SK-N-SH (cell line): Measurements from ENCODE around the gene DUS2. TPM values are rescaled to one million over a fixed set of nuclear protein-coding genes. Genes with fewer than 3 reads are reported as not detected.

ENCODE experiments used
- CTCF ChIA-PET: fragments of 300-600, 350-600 bp; formaldehyde crosslinking; extraction: SDS; loops from one replicate; lab custom pipeline; 2021; lab: Yijun Ruan, JAX
- POLR2A ChIA-PET: fragments of 350-600 bp; sonication (Branson Sonifier 250); formaldehyde crosslinking; extraction: SDS; loops from one replicate; lab custom pipeline; 2020; ENCODE audit warnings: antibody characterized with exemption, inconsistent platforms; lab: Yijun Ruan, JAX
- DNase-seq: peaks from one replicate; pipeline ENCODE4 v3.0.0; 2012
- H2AFZ ChIP-seq: fragments of 200-600 bp; sonication (generic); 2 replicates; pipeline ENCODE4 v1.8.1; 2016; ENCODE audit warnings: antibody characterized with exemption, mild to moderate bottlenecking, low read depth
- H3F3A ChIP-seq: fragments of 200-600 bp; sonication (generic); replicated peaks from 2 replicates; pipeline ENCODE3; 2016; ENCODE audit warnings: antibody characterized with exemption, mild to moderate bottlenecking; ENCODE audit not compliant: insufficient read depth
- H3K27ac ChIP-seq, 2 experiments: fragments of 200-500 bp in 1 of 2; fragments of 200-600 bp in 1 of 2; sonication (Bioruptor generic) in 1 of 2; sonication (generic), shearing (Covaris generic) in 1 of 2; 2 replicates each; pipeline versions ENCODE4 v1.5.1 to v1.6.1; 2014 to 2016; ENCODE audit warnings: low read depth in 2 of 2, inconsistent platforms in 1 of 2, low read length in 1 of 2, mild to moderate bottlenecking in 1 of 2, mixed read lengths in 1 of 2
- H3K27me3 ChIP-seq: fragments of 200-600 bp; sonication (generic), shearing (Covaris generic); 2 replicates; pipeline ENCODE4 v1.6.1; 2016; ENCODE audit warnings: mixed run types; ENCODE audit not compliant: insufficient read depth
- H3K36me3 ChIP-seq, 2 experiments: fragments of 200-500 bp in 1 of 2; fragments of 200-600 bp in 1 of 2; sonication (Bioruptor generic) in 1 of 2; sonication (generic) in 1 of 2; replicated peaks in 1 of 2; 2 replicates each; pipeline versions ENCODE3 to v1.5.1; 2014 to 2016; ENCODE audit warnings: low read length in 1 of 2, mild to moderate bottlenecking in 1 of 2; ENCODE audit not compliant: insufficient read depth in 2 of 2, control insufficient read depth in 1 of 2
- H3K4me1 ChIP-seq, 2 experiments: fragments of 200-500 bp in 1 of 2; fragments of 200-600 bp in 1 of 2; sonication (Bioruptor generic) in 1 of 2; sonication (generic), shearing (Covaris generic) in 1 of 2; 2 replicates each; pipeline versions ENCODE4 v1.5.1 to v1.6.1; 2014 to 2016; ENCODE audit warnings: low read depth in 1 of 2, low read length in 1 of 2, mixed run types in 1 of 2; ENCODE audit not compliant: insufficient read depth in 2 of 2, control insufficient read depth in 1 of 2
- H3K4me2 ChIP-seq: fragments of 200-600 bp; sonication (generic), shearing (Covaris generic); 2 replicates; pipeline ENCODE4 v1.6.1; 2017; ENCODE audit warnings: mixed run types
- H3K4me3 ChIP-seq, 2 experiments: fragments of 200-500 bp in 1 of 2; fragments of 200-600 bp in 1 of 2; sonication (Bioruptor generic) in 1 of 2; sonication (generic), shearing (Covaris generic) in 1 of 2; 2 replicates each; pipeline versions ENCODE4 v1.5.1 to v1.8.1; 2014 to 2016; ENCODE audit warnings: low read depth in 2 of 2, inconsistent platforms in 1 of 2, low read length in 1 of 2, mild to moderate bottlenecking in 1 of 2, mixed read lengths in 1 of 2, moderate library complexity in 1 of 2
- H3K79me2 ChIP-seq: fragments of 200-600 bp; sonication (generic); 2 replicates; pipeline ENCODE4 v1.8.1; 2017; ENCODE audit warnings: mild to moderate bottlenecking; ENCODE audit not compliant: insufficient read depth
- H3K9ac ChIP-seq: fragments of 200-600 bp; sonication (generic); 2 replicates; pipeline ENCODE4 v1.6.1; 2017; ENCODE audit warnings: mixed run types
- H3K9me2 ChIP-seq: fragments of 200-600 bp; sonication (generic); 2 replicates; pipeline ENCODE4 v1.6.1; 2017; ENCODE audit warnings: mixed run types
- H3K9me3 ChIP-seq: fragments of 200-600 bp; sonication (generic); 2 replicates; pipeline ENCODE4 v1.6.1; 2017; ENCODE audit warnings: mixed run types, mild to moderate bottlenecking, moderate library complexity
- H4K20me1 ChIP-seq: fragments of 200-600 bp; sonication (generic); 2 replicates; pipeline ENCODE4 v1.6.1; 2017; ENCODE audit warnings: mild to moderate bottlenecking, mixed run types; ENCODE audit not compliant: insufficient read depth
- CHD2 ChIP-seq: fragments of 150-350 bp; IDR thresholded peaks from 2 replicates; pipeline ENCODE4 v1.6.1; 2018; ENCODE audit warnings: low read length; ENCODE audit not compliant: partially characterized antibody
- ELF1 ChIP-seq: IDR thresholded peaks from 2 replicates; pipeline ENCODE4 v1.4.0; 2012
- EP300 ChIP-seq, 2 experiments: IDR thresholded peaks; 2 replicates each; pipeline versions ENCODE4 v1.4.0 to v1.6.1; 2012; ENCODE audit warnings: borderline replicate concordance in 1 of 2, low read depth in 1 of 2, low read length in 1 of 2
- FOSL2 ChIP-seq: IDR thresholded peaks from 2 replicates; pipeline ENCODE4 v1.4.0; 2012; ENCODE audit warnings: low read depth, mild to moderate bottlenecking, moderate library complexity, borderline replicate concordance
- FOXJ3 ChIP-seq: sonication (generic); formaldehyde crosslinking; IDR thresholded peaks from 2 replicates; pipeline ENCODE4 v1.5.1; 2020; ENCODE audit warnings: mild to moderate bottlenecking, missing genetic modification reagents
- GABPA ChIP-seq: IDR thresholded peaks from 2 replicates; pipeline ENCODE4 v1.4.0; 2012; ENCODE audit warnings: low read depth, mild to moderate bottlenecking
- GATA2 ChIP-seq: sonication (generic); formaldehyde crosslinking; IDR thresholded peaks from 2 replicates; pipeline ENCODE4 v1.5.0; 2020; ENCODE audit warnings: mild to moderate bottlenecking, missing genetic modification reagents
- IRF3 ChIP-seq: fragments of 150-350 bp; IDR thresholded peaks from 2 replicates; pipeline ENCODE4 v1.6.1; 2016; ENCODE audit warnings: mild to moderate bottlenecking, low read depth, low read length
- JUND ChIP-seq: IDR thresholded peaks from 2 replicates; pipeline ENCODE4 v1.4.0; 2012
- MEF2A ChIP-seq: IDR thresholded peaks from 2 replicates; pipeline ENCODE4 v1.4.0; 2012; ENCODE audit warnings: low read depth, borderline replicate concordance
- MXI1 ChIP-seq: IDR thresholded peaks from 2 replicates; pipeline ENCODE4 v1.6.1; 2012; ENCODE audit warnings: mild to moderate bottlenecking, low read depth, low read length, improper control_type of control experiment
- POLR2AphosphoS5 ChIP-seq: IDR thresholded peaks from 2 replicates; pipeline ENCODE4 v1.6.1; 2012; ENCODE audit warnings: low read depth, low read length
- RAD21 ChIP-seq: IDR thresholded peaks from 2 replicates; pipeline ENCODE4 v1.6.1; 2012; ENCODE audit warnings: mild to moderate bottlenecking, low read length
- RCOR1 ChIP-seq: fragments of 150-350 bp; IDR thresholded peaks from 2 replicates; pipeline ENCODE4 v1.6.1; 2017; ENCODE audit warnings: antibody characterized with exemption, low read length
- REST ChIP-seq: IDR thresholded peaks from 2 replicates; pipeline ENCODE4 v1.6.1; 2012; ENCODE audit warnings: mild to moderate bottlenecking, low read depth, low read length, moderate library complexity
- SIN3A ChIP-seq: IDR thresholded peaks from 2 replicates; pipeline ENCODE4 v1.6.1; 2012; ENCODE audit warnings: low read depth, mild to moderate bottlenecking, low read length, moderate library complexity, borderline replicate concordance
- SMC3 ChIP-seq: IDR thresholded peaks from 2 replicates; pipeline ENCODE4 v1.6.1; 2012; ENCODE audit warnings: low read depth, low read length, improper control_type of control experiment
- TAF1 ChIP-seq: IDR thresholded peaks from 2 replicates; pipeline ENCODE4 v1.6.1; 2012; ENCODE audit warnings: low read depth, mild to moderate bottlenecking, low read length, moderate library complexity, borderline replicate concordance
- TCF12 ChIP-seq: IDR thresholded peaks from 2 replicates; pipeline ENCODE4 v1.4.0; 2012
- YY1 ChIP-seq: IDR thresholded peaks from 2 replicates; pipeline ENCODE4 v1.4.0; 2012; ENCODE audit warnings: low read depth, mild to moderate bottlenecking
- ZBTB33 ChIP-seq: IDR thresholded peaks from 2 replicates; pipeline ENCODE4 v1.4.0; 2012; ENCODE audit warnings: low read depth, borderline replicate concordance
- WGBS: methylation state at CpG from one replicate; pipeline ENCODE4 v1.1.6; 2017; ENCODE audit warnings: low lambda C conversion rate; 5-methylcytosine and 5-hydroxymethylcytosine counted together
- polyA plus RNA-seq, 3 experiments: library from polyadenylated mRNA; depleted of rRNA; stranded (reverse); fragments of >200 nt; gene quantifications; 2 replicates each; pipeline ENCODE4 v1.2.3, GENCODE V29; 2012
- TF ChIP-seq, protein P1 (sequence below): IDR thresholded peaks from 2 replicates; pipeline ENCODE4 v1.4.0; 2012; ENCODE audit warnings: low read depth
- TF ChIP-seq, protein P2 (sequence below): IDR thresholded peaks from 2 replicates; pipeline ENCODE4 v1.4.0; 2012; ENCODE audit warnings: low read depth, borderline replicate concordance

Gene DUS2
- polyA plus RNA-seq, 1 of the 3 experiments (the other 2 are of a cell fraction), result 16.1 TPM

- H2AFZ ChIP-seq, result peak within 1 kb of the TSS; percentile 98
- peaks cover 12% of the 10 kb centered on the region for H4K20me1 ChIP-seq
- no peaks in the 10 kb centered on the region for H3K9me3 ChIP-seq
- WGBS, result 0% methylated on average over 22 of the region's 104 CpGs
- H3F3A ChIP-seq, result peaks cover 28% of the 10 kb centered on the region
- CTCF ChIA-PET, result interaction anchor here (1.0 to 2.8 kb wide), 8 partner anchors 8 to 269 kb away, joined by 3 to 19 read pairs (median 4); no protein-coding TSS in a partner anchor
- no peaks in the 10 kb centered on the region for H3K36me3 ChIP-seq
- peak within 1 kb of the TSS; percentile 83 to 99 for H3K27ac ChIP-seq
- peak within 1 kb of the TSS; percentile 85 for H3K9ac ChIP-seq
- no peaks in the 10 kb centered on the region for H3K27me3 ChIP-seq
- no peaks in the 10 kb centered on the region for H3K9me2 ChIP-seq
- H3K4me1 ChIP-seq, result peaks cover 11 to 14% of the 10 kb centered on the region in 2 experiments; a peak in 3 of 4 replicates
- peak; percentile 64; the same call in 1 of the 2 replicates for TF ChIP-seq SIN3A
- TF ChIP-seq SMC3, result no peak
- peak; percentile 70 for TF ChIP-seq MXI1
- TF ChIP-seq JUND, result no peak
- TF ChIP-seq CHD2, result peak; percentile 98
- no peak for TF ChIP-seq POLR2AphosphoS5
- no peak for TF ChIP-seq REST
- no peak for TF ChIP-seq IRF3
- TF ChIP-seq GABPA, result no peak
- TF ChIP-seq, protein P1, sequence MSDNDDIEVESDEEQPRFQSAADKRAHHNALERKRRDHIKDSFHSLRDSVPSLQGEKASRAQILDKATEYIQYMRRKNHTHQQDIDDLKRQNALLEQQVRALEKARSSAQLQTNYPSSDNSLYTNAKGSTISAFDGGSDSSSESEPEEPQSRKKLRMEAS, result no peak; the same call in 1 of the 2 replicates
- no peak for TF ChIP-seq FOXJ3 (CRISPR knock-in tag)
- TF ChIP-seq FOSL2, result no peak
- TF ChIP-seq RAD21, result no peak
- no peak for TF ChIP-seq TCF12
- TF ChIP-seq TAF1, result peak; percentile 67; the same call in 1 of the 2 replicates
- no peak for TF ChIP-seq ELF1
- no peak for TF ChIP-seq ZBTB33
- peak in 1 of 2 experiments; percentile 39; a peak in 1 of 4 replicates for TF ChIP-seq EP300 (IDR thresholded peaks at IDR 0.05; ENCODE audit: borderline replicate concordance in 1 of 2, low read depth in 1 of 2, low read length in 1 of 2)
- TF ChIP-seq, protein P2, sequence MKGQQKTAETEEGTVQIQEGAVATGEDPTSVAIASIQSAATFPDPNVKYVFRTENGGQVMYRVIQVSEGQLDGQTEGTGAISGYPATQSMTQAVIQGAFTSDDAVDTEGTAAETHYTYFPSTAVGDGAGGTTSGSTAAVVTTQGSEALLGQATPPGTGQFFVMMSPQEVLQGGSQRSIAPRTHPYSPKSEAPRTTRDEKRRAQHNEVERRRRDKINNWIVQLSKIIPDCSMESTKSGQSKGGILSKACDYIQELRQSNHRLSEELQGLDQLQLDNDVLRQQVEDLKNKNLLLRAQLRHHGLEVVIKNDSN, result no peak
- no peak for TF ChIP-seq YY1
- TF ChIP-seq GATA2 (CRISPR knock-in tag), result no peak
- no peak for TF ChIP-seq RCOR1
- TF ChIP-seq MEF2A, result no peak
- peak within 1 kb of the TSS; percentile 78 to 97 for H3K4me3 ChIP-seq
- peaks cover 48% of the 10 kb centered on the region for H3K79me2 ChIP-seq
- peak within 1 kb of the TSS; percentile 88 for H3K4me2 ChIP-seq
- POLR2A ChIA-PET, result interaction anchor here (0.6 to 2.8 kb wide), 15 partner anchors 9 to 753 kb away, joined by 3 to 10 read pairs (median 3); partner anchors contain the start of genes ATP6V0D1, DDX28, DUS2 and PRMT7
- DNase-seq, result peak; percentile 97
These were observed 62.4 kb downstream of the DUS2 start, which contains the start of gene NFATC3 for GRCh38 chr16:68085259-68086071. NFATC3 (plus strand) TSS chr16:68085370; CDS start chr16:68085682, 312 bp downstream.
